ENCODE data around the gene RNASE4. TPM values are rescaled to one million over a fixed set of nuclear protein-coding genes. Genes with fewer than 3 reads are reported as not detected.

The RNASE4 gene
- total and polyA plus RNA-seq, 3 donors from 2014 or later = 27.6 to 53.4 (median 27.7) TPM

- TF ChIP-seq CTCF (IDR thresholded peaks at IDR 0.05) (no peak), POLR2A (IDR thresholded peaks at IDR 0.05) (no peak)
- no peaks in the 10 kb centered on the region for H3K4me1 ChIP-seq
- H3K27ac ChIP-seq = no peak overlapping the region
- H3K36me3 ChIP-seq (ENCODE audit: low read depth, missing control alignments) = no peaks in the 10 kb centered on the region
- 55 to 65% methylated on average over 4 of the region's 4 CpGs for WGBS, 2 donors
- H3K4me3 ChIP-seq = no peak overlapping the region
- H3K27me3 ChIP-seq = no peaks in the 10 kb centered on the region
- H3K9me3 ChIP-seq = no peaks in the 10 kb centered on the region
- DNase-seq = no peak
- intact Hi-C loops (cut with DNase I; ENCODE audit: low total_unique reads) = no loop called here
Observed at GRCh38 chr14:20706657-20707355, 22.4 kb downstream of the RNASE4 start.

GRCh38 chr14:20707622-20708021 is 23.3 kb downstream of the RNASE4 start:
- Histone ChIP-seq H3K27me3 (no peaks in the 10 kb centered on the region), H3K27ac (no peak overlapping the region), H3K4me1 (no peaks in the 10 kb centered on the region), H3K9me3 (no peaks in the 10 kb centered on the region), H3K36me3 (ENCODE audit: low read depth, missing control alignments) (no peaks in the 10 kb centered on the region), H3K4me3 (no peak overlapping the region)
- no peak for DNase-seq
- TF ChIP-seq POLR2A (IDR thresholded peaks at IDR 0.05) (no peak), CTCF (IDR thresholded peaks at IDR 0.05) (no peak)
- intact Hi-C loops (cut with DNase I; ENCODE audit: low total_unique reads) = no loop called here
- 79 to 90% methylated on average over 2 of the region's 2 CpGs for WGBS, 2 donors

- Histone ChIP-seq H3K4me3 (no peak overlapping the region), H3K9me3 (no peaks in the 10 kb centered on the region), H3K36me3 (ENCODE audit: low read depth, missing control alignments) (no peaks in the 10 kb centered on the region), H3K27ac (no peak overlapping the region), H3K27me3 (no peaks in the 10 kb centered on the region), H3K4me1 (no peaks in the 10 kb centered on the region)
- intact Hi-C loops (cut with DNase I; ENCODE audit: low total_unique reads) = no loop called here
- no peak for DNase-seq
- WGBS, 2 donors = 78 to 90% methylated on average over 4 of the region's 4 CpGs
- TF ChIP-seq CTCF (IDR thresholded peaks at IDR 0.05) (no peak), POLR2A (IDR thresholded peaks at IDR 0.05) (no peak)
Observed at GRCh38 chr14:20711261-20711660, 26.9 kb downstream of the RNASE4 start.

- Histone ChIP-seq H3K4me1 (no peaks in the 10 kb centered on the region), H3K9me3 (no peaks in the 10 kb centered on the region), H3K27ac (no peak overlapping the region), H3K27me3 (no peaks in the 10 kb centered on the region), H3K36me3 (ENCODE audit: low read depth, missing control alignments) (no peaks in the 10 kb centered on the region), H3K4me3 (no peak overlapping the region)
- 74 to 75% methylated on average over 4 of the region's 4 CpGs for WGBS, 2 donors
- intact Hi-C loops (cut with DNase I; ENCODE audit: low total_unique reads) = no loop called here
- TF ChIP-seq CTCF (IDR thresholded peaks at IDR 0.05) (no peak), POLR2A (IDR thresholded peaks at IDR 0.05) (no peak)
- DNase-seq = no peak
Observed at GRCh38 chr14:20711685-20712084, 27.3 kb downstream of the RNASE4 start.

GRCh38 chr14:20712904-20713303 is 28.5 kb downstream of the RNASE4 start:
- no peaks in the 10 kb centered on the region for H3K9me3 ChIP-seq

More at GRCh38 chr14:20712904-20713303, 28.5 kb downstream of the RNASE4 start:
- TF ChIP-seq CTCF (IDR thresholded peaks at IDR 0.05) (no peak), POLR2A (IDR thresholded peaks at IDR 0.05) (no peak)
- DNase-seq = no peak
- WGBS, 2 donors = 23 to 26% methylated on average over 2 of the region's 2 CpGs
- intact Hi-C loops (cut with DNase I; ENCODE audit: low total_unique reads) = no loop called here
- no peaks in the 10 kb centered on the region for H3K27me3 ChIP-seq
- no peaks in the 10 kb centered on the region for H3K36me3 ChIP-seq (ENCODE audit: low read depth, missing control alignments)
- no peak overlapping the region for H3K27ac ChIP-seq
- H3K4me3 ChIP-seq = no peak overlapping the region
- H3K4me1 ChIP-seq = no peaks in the 10 kb centered on the region
